HG02981 (cell line): ENCODE measurements around the gene PEAK1.
"Not testable (repeated sequence)": the region's sequence is repeated elsewhere in the genome, so short reads cannot be mapped to it uniquely, and the experiment has no call there.

Experiments used
- ATAC-seq: cut with Tn5 transposase; IDR thresholded peaks from one replicate; pipeline ENCODE4 v1.9.1; 2021; ENCODE audit warnings: mild to moderate bottlenecking, moderate library complexity; ENCODE audit not compliant: unreplicated experiment

PEAK1 gene

DNA sequence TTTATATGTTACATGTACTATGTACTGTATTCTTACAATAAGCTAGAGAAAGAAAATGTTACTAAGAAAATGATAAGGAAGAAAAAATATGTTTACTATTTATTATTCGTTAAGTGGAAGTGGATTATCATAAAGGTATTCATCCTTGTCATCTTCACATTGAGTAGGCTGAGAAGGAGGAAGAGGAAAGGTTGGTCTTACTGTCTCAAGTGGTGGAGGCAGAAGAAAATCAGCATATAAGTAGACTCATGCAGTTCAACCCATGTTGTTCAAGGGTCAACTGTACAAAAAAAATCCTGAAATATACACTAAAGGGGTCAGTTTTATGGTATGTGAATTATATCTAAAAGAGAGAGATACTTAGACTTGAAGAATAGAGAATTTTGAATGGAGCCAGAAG lies 6.5 kb upstream of the PEAK1 start:
- no peak for ATAC-seq

GRCh38 chr15:77425104-77425503 lies 5.2 kb upstream of the PEAK1 start:
- no peak for ATAC-seq

DNA sequence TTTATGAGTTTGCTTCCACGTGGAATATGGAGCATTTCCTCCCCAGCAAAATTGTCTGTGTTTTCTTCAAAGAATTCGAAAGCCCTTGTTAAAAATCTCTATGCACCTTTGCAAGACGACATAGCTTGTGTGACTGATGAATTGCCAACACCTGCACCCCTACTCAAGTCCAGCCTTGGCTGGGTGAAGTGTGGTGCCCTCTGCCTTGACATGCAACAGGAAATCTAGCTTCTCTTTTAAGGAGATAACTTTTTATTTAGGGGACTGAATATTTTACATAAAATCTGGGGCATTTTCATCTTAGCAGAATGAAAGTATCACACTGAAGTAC lies 1.4 kb upstream of the PEAK1 start:
- no peak for ATAC-seq

- peak; percentile 30 for ATAC-seq
These were observed 886 bp upstream of the PEAK1 start, which contains the start of gene HMG20A for GRCh38 chr15:77420610-77421369. Gene HMG20A, plus strand, starts transcription at chr15:77420888. Its CDS starts 37,520 bp downstream, at chr15:77458408.

GRCh38 chr15:77418966-77419835 lies 703 bp downstream of the PEAK1 start:
- ATAC-seq, result peak; percentile 17

DNA sequence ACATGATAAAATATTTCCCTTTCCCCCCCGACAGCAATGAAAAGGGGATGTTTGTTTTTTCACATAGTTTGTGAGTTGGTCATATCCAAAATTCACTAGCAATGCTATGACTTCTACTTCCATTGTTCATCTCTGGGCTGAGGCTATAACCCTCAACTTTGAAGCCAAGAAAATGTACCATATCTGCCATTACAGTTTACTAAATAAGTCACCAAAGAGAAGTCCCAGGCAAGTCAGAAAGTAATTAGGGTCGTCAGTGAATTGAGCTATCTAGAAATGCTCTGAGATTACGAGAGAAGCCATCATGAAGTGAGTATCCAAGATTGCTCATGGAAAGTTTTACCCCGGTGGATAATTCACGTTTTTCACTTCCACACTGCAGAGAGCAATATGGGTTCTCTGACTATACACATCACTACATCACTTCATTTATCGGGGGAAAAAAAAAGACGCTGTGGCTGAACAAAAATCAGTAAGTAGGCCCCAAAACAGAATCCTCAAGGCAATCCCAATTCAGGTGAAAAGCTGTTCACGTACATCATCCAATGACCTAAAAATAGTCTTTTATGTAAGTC lies 1.4 kb downstream of the PEAK1 start:
- ATAC-seq, result no peak

DNA sequence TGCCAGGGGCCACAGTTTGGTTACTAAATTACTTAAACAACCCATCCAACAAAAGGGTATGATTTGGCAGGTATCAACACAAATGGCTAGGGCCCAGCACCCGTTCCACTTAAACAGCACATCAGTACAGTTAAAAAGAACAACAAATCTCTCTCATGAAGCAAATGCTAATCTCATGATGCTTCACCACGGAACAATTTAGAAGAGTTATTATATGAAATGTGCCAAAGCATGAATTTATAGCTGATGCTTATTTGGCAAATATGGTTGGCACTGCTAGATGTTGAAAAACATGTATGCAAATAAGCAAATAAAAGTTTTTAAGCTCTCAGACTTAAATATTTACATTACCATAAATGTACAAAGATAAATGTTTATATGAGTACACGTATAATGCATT lies 2.3 kb downstream of the PEAK1 start:
- ATAC-seq, result no peak

DNA sequence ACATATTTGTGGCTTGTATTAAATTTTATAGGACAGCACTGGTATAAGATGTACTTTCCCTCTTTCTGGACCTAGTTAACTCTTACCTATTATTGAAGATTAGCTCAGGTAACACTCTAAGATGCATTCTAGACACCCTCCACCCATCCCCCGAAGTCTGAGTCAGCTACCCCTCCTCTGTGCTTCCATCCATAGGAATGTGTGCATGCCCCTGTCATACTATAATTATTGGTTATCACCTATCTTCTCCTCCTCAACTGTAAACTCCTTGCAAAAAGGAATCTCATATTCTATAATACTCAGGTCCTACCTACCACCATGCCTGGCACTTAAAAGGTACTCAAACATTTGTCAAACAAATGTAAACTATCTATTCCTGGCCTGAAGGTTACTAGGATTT lies 3.0 kb downstream of the PEAK1 start:
- ATAC-seq, result no peak

DNA sequence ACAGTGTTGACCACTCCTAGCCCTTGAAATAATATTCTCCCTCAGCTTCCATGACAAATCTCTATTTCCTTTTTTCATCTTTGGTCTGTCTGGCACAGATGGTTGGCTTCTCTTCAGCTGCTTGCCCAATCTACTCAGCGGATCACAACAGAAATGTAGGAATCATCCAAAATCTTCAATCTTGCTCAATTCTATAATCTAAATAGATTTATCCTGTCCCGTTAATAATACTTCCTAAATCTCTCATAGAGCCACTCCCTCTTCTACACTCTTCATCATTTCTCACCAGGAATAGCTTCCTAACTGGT lies 3.8 kb downstream of the PEAK1 start:
- no peak for ATAC-seq

- ATAC-seq, result no peak
These were observed 4.3 kb downstream of the PEAK1 start for GRCh38 chr15:77415450-77416147.

- ATAC-seq, result no peak
These were observed 5.0 kb downstream of the PEAK1 start for GRCh38 chr15:77414789-77415442.

DNA sequence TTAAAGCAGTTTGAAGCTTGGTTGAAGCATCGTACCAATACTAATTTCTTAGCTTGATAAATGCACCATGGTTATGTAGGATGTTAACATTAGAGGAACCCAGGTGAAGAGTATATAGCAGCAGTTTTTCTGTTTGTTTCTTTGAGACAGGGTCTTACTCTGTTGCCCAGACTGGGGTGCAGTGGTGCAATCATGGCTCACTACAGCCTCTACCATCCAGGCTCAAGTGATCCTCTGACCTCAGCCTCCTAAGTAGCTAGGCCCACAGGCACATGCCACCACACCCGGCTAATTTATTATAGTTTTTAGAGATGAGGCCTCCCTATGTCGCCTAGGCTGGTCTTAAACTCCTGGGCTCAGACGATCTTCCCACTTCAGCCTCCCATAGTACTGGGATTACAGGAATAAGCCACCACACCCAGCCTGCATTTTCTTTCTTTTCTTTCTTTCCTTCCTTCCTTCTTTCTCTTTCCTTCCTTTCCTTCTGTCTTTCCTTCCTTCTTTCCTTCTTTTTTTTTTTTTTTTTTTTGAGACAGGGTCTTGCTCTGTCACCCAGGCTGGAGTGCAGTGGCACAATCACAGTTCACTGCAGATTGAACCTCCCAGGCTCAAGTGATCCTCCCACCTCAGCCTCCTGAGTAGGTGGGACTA lies 6.1 kb downstream of the PEAK1 start:
- no peak for ATAC-seq

GRCh38 chr15:77412972-77413698 lies 6.8 kb downstream of the PEAK1 start:
- no peak for ATAC-seq

GRCh38 chr15:77411619-77411976 lies 8.3 kb downstream of the PEAK1 start:
- ATAC-seq, result no peak

DNA sequence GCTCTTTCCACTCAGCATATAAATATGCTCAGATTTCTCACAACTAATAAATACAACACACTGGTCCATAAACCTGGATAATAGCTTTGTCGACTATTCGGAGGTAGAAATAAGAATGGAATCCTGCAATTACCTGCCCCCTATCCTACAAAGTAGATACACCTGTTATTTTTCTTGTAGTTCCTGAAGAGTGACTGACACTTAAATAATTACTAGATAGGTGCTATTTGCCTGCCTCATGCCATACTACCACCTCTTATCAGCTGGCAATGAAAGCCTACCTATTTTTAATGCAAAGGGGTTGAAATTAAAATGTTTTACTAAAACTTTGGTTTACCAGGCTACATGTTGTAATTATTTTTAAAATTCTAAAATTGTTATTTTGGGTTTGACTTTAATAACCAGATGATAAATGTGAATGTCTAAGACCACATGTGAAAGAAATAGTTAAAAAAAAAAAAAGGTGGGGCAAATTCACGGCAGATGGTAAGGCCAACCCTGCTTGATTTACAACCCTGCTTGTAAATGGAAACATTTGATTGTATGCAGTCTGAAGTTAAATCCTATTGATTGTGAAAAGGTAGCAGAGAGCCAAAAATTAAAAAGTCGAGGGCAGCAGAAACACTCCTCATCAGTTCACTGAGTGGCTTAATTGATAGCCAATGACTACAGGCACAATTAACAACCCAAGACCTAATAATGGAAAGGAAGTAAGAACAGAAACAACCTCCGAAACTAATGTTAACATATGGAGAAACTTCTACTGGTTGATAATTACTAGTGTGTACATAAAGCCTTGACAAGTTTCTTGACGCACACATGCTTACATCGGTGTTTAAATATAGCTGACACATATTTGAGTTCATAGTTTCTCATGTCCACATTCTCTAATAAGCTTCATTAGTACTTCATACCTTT lies 8.9 kb downstream of the PEAK1 start:
- ATAC-seq, result no peak

- not testable (repeated sequence) for ATAC-seq
These were observed 9.8 kb downstream of the PEAK1 start for GRCh38 chr15:77410157-77410500.

GRCh38 chr15:77409259-77410156 lies 10.4 kb downstream of the PEAK1 start:
- peak; percentile 70 for ATAC-seq

DNA sequence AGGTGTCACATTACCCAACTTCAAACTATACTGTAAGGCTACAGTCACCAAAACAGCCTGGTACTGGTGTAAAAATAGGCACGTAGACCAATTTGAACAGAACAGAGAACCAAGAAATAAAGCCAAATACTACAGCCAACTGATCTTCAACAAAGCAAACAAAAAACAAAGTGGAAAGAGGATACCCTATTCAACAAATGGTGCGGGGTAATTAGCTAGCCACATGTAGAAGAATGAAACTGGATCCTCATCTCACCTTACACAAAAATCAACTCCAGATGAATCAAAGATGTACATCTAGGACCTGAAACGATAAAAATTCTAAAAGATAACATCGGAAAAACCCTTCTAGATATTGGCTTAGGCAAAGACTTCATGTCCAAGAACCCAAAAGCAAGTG lies 13.1 kb downstream of the PEAK1 start:
- no peak for ATAC-seq
